HG03097 (cell line): Measurements from ENCODE around the gene TEX14.
"Not testable (repeated sequence)": the region's sequence is repeated elsewhere in the genome, so short reads cannot be mapped to it uniquely, and the experiment has no call there.

Experiments used
- ATAC-seq: cut with Tn5 transposase; IDR thresholded peaks from one replicate; pipeline ENCODE4 v1.9.1; 2021; ENCODE audit not compliant: unreplicated experiment, low FRiP score

The TEX14 gene

DNA sequence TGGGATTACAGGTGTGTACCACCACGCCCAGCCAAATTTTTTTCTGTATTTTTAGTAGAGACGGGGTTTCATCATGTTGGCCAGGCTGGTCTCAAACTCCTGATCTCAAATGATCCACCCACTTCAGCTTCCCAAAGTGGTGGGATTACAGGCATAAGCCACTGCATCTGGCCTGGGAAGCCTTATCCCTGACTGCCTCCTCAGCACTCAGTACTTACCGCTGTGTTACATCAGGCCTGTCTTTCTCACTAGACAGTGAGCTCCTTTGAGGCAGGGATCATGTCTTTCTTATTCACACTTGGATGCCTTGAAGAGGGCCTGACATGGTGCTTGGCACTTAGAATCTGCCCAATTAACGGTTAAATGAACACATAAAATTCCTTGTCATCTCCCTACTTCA lies 121.1 kb downstream of the TEX14 start:
- no peak for ATAC-seq

DNA sequence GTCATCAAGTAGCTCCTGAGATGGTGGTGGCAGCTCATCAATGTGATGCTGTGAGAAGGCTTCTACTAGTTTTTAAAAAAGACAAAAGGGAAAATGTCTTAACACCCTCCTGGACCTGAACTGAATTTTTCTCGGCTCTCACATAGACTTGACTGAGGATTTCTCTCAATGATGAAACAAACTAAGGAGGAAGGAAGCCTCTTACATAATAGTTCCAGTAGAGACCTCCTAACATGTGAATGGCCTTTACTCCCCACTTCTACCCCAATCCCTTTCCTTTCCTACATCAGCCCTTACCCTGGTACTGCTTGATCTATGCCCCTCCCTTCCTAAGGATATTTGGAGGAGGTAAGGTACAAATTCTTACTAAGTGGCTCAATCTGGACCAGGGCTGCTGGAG lies 122.6 kb downstream of the TEX14 start:
- ATAC-seq, result no peak

DNA sequence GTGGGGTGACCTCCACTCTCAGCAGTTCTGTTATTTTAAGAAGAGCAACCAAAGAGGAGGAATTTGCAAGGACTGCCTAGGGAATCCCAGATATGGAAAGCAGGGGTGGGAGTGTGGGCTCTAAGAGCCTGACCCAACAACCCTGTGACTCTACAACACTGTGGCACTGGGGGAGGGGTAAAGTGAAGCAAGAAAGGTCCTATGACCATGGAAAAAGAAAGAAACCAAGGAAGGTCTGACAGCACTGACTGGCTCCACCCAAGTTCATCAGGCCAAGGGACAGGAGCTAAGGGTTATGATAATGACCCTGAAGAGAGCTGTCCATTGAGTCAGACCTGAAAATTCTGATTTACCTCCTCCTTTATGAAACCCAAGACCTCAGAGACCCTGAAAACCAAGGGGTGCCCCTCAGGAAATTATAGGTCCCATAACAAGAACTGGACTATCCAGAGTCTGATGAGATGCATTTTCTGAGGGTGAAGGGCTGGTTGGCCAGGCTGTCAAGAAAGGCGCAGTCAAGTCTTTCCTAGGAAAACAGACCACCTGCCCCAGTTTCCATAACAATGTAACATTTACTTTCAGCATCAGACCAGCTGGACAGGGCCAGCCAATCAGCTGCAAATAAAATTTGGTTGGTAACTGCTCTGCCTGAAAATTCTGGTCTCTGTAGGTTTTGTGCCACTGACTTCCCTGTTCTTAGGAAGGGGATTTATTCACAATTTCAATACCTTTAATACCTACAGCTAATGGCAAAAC lies 123.6 kb downstream of the TEX14 start:
- no peak for ATAC-seq

DNA sequence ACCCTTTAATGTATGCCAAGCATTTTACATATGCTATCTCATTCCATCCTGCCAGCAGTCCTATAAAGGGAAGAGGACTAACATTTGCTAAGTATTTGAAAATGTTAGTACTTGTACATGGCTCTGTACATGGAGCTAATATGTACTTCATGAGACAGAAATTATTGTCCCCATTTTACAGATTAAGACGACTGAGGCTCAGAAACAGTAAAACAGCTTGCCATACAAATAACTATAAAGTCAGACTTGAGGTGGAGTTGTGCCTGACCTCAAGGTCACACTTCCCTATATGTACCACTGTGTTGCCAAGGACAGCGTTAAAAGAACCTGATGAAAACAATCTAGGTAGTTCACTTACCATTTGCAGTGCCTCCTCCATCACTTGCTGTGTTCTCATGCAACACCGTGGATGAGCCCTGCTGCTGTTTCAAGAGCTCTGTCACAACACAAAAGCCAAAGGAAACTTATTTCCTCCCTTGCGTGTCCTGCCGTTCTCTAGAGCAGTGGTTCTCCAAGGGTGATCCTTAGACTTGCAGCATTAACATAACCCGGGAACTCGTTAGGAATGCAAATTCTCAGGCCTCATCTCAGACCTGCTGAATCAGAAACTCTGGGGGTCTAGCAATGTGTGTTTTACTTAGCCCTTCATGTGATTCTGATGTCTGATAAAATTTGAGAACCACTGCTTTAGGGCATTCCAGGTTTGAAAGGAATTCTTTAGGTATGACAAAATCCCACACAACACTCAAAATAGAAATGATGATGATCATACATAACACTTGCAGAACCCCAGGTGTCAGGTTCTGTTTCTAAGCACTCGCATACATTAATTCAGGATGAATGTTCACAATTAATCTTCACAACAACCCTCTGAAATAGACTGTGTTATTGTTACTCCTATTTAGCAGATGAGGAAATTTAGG lies 126.2 kb downstream of the TEX14 start:
- no peak for ATAC-seq

DNA sequence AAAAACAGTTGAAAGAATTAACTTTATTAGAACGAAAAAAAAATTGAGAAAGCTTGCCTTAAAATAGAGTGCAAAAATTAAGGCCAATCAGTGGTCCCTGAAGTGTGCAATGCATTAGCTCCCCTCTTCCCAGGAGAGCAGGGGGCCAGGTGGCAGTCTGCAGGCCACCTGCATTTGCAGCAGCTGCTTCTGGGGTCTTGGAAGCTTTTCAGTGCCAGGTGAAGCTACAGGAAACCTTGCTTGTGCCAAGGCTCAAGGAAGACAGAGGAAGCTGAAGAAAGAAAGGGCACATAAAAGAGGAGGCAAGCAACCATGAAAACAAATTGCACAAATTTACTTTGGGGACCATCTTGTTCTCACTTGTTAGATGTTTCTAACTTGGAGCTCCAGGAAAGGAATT lies 126.9 kb downstream of the TEX14 start:
- no peak for ATAC-seq

DNA sequence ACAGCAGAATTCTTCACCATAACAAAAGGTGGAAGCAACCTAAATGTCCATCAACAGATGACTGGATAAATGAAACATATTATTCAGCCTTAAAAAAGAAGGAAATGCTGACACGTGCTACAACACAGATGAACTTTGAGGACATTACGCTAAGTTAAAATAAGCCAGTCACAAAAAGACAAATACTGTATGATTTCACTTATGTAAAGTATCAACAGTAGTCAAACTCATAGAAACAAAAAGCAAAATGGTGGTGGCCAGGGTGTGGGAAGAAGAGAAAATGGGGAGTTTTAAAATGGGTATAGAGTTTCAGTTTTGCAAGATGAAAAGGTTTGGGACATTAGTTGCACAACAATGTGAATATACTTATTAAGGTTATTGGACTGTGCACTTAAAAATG lies 127.6 kb downstream of the TEX14 start:
- no peak for ATAC-seq

DNA sequence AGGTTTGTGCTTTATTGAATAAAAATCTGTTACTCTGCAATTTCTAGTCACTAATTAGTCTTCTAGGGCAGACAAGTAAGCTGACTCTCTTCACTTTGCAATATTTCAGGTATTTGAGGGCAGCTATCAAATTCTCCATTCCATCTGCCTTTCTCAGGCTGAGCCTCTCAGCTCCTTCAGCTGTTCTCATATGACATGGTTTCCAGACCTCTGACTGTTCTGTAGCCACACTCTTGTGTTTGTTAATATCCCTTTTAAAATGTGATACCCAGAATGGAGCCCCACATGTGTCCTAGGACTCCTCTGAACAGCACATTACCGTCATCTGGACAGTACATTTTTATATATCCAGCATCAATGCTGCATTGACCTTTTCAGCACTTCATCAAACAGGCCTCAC lies 131.3 kb downstream of the TEX14 start:
- no peak for ATAC-seq

DNA sequence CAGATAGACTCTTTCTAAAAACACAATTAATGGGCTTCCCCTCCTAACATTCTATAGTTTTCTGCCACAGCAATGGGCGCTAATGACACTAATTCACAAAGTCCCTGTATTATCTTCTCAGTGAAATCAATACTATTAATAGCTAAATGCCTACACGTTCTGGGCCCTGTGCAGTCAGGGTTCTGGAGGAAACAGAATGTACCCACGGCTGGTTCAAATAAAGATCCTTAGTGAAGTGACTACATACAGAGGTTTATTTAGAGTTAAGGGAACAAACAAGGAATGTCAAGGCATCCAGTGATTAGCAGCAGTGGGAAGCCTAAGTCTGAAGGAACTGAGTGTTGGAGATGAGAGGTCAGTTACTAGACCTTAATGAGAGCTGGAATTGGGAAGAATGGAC lies 133.9 kb downstream of the TEX14 start:
- ATAC-seq, result no peak

DNA sequence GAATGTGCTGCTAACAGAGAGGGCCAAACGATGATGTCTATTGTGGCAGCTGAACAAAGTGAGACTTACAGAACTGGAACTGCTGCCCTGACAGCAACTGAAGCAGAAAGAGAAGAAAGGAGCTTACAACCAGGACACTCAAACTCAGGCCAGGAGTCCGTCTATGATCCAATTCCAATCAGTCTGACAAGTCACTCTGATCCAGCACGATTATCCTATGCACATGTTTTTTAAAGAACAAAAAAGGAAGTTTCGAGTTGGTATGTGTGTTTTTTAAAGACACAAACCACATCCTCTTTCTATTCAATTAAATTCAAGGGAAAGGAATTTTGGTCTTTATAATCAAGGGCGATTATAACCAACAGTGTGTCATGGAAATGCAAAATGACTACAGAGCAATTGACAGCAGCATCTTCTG lies 135.0 kb downstream of the TEX14 start:
- no peak for ATAC-seq

DNA sequence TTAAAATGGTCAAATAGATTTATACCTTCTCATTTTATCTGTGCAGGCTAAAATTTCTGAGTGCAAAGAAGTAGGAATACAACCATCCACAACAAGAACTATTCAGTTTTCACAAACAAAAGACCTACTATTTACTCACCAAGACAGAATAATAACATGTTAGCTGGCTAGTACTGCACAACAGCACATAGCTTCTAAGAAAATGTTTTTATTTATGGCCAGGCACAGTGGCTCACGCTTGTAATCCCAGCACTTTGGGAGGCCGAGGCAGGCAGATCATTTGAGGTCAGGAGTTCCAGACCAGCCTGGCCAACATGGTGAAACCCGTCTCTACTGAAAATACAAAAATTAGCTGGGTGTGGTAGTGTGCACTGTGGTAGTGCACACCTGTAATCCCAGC lies 136.7 kb downstream of the TEX14 start:
- ATAC-seq, result not testable (repeated sequence)

DNA sequence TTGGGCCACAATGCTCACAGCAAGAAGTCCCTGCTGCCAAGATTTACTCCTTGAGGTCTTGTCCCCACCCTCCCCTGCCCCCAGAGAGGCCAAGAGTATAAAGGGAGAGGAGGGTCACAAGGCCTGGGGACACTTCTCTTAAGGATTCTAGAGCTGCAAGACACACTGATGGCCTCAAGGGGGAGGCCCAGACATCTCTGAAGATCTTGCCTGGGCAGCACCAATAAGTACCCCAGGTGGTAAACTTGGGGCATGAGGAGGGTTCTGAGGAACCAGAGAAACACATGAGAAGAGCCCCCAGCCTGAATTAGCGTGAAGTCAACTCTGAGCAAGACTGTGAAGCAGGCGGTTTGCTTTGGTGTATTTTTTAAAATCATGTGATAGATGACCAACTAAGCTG lies 150.6 kb downstream of the TEX14 start:
- no peak for ATAC-seq

DNA sequence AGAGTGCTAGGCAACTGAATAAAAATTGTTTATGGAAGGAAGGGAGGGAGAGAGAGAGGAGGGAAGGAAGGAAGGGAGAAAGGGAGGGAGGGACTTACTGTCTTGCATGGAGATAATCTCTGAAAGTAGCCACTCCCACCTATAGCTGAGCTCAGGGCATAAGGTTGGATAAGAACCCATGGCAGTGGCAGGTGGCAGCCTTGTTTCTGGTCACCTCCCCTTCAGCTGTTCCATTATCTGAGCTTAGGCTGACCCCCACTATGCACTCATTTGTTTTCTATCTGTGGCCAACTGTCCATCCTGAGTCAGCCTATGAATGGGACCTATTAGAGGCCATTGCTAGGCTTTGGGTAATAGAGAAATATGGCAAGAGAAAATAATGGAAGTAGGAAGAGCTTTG lies 152.1 kb downstream of the TEX14 start:
- no peak for ATAC-seq

DNA sequence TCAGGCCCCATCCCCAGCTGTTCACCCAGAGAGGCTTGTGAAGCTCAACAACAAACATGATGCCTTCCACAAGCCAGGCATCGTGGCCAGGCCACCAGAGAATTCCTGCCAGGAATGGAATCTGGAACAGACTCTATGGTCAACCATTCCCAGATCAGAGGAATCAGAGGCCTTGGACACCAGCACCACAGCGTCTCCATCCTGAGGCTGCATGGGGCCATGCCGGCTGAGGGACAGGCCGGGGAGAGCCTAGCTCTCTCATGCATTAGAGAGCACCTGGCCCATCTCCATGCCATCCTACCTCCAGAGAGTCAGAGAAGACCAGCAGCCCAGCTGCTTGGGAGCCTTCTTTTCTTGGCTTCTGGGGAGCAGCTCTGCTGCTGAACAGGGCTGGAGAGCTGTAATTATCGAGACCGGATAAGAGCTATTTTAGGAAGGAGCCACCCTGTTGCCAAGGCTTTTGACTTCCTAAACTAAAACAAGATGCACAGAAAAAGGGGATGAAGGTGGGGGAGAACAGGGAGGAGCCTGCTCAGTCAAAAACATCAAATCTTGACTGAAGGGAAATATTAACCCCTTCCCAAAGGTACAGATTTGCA lies 152.9 kb downstream of the TEX14 start:
- no peak for ATAC-seq

DNA sequence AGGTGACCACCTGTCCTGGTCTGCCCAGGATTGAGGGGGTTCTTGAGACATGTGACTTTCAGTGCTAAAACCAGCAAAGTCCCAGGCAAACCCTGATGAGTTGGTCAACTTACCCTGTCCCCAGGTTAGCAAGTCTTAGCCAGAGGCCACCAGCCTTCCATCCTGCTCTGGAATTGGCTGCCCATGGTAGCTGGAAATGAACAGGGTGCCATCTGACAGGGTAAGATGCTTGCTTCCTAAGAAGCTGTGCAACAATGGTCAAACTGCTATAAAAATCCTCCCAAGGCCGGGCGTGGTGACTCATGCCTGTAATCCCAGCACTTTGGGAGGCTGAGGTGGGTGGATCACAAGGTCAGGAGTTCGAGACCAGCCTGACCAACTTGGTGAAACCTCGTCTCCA lies 154.6 kb downstream of the TEX14 start:
- no peak for ATAC-seq

DNA sequence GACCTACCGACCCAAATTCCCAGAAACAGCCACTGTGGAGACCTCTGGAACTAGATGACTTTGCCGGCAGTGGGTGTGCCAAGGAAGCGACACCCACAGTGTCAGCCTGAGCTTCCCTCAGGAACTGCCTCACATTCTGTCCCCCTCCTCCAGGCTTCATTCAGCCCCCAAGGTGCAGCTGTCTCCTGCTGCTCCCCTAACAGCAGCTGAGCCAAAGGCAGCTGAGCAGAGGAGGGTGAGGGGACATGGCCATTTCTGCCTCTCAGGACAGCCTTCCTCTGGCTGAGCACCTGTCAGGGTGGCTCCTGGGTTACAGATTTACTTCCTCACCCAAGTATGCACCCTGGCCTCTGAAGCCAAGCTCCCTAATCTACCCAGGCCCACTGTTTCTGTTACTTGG lies 155.3 kb downstream of the TEX14 start:
- no peak for ATAC-seq

DNA sequence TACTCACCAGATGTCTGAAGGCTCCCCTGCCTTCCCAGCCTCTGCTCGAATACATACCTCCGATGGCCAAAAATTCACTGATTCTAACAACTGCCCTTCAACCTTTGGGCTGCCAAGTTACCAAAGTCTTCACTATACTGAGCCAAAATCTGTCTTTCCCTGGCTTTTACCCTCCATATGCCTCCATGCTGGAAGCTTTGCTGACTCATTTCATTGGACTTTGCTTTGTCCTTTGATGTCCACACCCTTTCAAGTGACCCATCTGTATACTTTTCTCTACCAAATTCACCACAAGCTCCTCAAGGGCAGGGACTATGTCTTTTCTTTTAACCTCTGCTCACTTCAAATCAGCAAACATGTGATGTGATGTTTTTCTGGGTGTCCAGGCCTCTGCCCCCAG lies 156.4 kb downstream of the TEX14 start:
- ATAC-seq, result no peak

DNA sequence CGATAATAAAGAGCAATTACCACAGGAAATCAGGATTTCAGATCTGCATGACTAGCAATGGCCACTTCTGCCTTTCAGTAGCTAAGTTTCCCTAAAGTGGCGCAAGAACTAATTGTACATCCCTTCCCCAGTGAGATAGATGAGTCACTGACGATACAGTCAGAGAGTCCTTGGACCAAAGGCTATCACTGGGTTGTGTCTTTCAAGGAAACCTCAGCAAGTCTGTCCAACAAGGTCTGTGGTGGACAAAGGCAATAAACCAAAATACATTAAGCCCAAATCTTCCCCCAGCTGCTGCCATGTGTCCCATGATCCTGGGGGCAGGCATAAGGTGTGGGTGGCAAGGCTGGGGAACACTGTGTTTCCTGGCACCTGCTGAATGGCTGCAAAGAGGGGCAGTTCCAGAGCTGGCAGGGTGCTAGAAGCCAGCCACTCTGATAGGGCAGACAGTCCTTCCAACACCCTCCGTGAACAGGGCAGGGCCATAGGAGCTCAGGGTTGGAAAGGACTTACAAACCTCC lies 156.9 kb downstream of the TEX14 start:
- ATAC-seq, result no peak

DNA sequence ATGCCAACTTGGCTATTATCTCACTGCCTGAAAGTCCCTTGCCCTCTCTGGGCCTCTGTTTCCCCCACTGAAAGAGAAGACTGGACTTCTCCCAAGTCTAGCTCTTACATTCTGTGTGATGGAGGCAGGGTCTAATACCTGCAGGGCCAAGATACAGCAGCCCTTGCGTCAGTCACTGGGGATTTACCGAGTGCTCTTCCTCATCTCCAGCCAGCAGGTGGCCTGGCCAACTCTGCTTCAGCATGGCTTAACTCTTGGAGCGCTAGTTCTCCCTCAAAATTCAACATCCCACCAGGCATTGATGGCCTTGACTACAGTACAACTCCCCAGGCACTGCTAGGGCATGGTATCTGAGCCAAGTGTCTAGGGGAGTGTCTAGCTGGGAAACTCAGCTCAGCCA lies 157.5 kb downstream of the TEX14 start:
- ATAC-seq, result no peak

DNA sequence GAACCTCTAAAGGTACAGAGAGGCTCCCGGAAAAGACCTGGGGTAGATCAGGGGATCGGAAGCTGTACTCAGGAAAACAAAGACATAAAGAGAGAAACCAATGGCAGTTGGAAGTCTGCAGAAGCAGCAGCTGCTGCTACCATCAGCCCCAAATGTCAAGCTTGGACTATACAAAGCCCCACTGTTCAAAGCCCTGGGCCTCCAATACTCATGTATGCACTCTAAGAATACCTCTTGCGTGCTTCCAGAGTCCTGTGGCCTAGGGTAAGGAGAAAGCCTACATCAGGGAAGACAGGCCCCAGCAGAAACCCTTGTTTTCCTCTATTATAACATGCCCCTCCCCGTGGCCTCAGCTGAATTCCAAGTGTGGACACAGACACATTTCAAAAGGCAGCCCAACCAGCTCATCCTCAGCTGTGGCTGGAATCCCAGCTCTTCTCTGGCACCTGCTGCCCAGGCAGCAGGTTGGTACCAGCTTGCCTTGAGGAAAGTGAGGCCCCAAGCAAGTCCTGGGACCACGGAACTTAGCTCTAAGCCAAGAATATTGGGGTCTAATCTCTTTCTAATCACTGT lies 158.1 kb downstream of the TEX14 start:
- no peak for ATAC-seq

DNA sequence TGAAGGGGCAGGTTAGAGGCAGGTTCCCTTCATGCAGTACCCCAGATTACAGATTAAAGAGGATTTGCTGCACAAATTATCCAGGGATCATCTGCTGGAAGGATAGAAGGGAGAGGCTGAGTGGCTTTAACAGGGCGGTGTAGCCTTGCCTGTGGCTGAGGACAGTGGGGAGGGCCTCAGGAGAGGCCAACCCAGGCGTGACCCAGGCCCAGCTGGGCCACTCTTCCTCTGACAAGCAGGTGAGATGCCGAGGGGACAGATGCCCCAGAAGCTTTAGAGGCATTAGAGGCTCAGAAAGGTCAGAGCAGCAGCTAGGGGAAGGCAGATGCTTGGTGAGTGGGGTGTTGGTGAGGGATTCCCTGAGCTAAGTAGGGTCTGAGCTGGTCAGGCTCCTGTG lies 159.3 kb downstream of the TEX14 start:
- no peak for ATAC-seq
